Measurements from ENCODE around the gene PLS1. TPM values are rescaled to one million over a fixed set of nuclear protein-coding genes. Genes with fewer than 3 reads are reported as not detected.

PLS1 gene
- total RNA-seq, 1 experiment from 2014 or later, result 53.8 TPM

- H2AFZ ChIP-seq, result no peak overlapping the region
- H3K4me1 ChIP-seq (replicated peaks; ENCODE audit: insufficient read depth), result no peaks in the 10 kb centered on the region
- H3K4me3 ChIP-seq, result no peak overlapping the region
- no peaks in the 10 kb centered on the region for H3K9me2 ChIP-seq (ENCODE audit: insufficient read depth)
- 0 out of 2 replicates have a peak, but pooled peaks cover 9% of the 10 kb centered on the region for H3K36me3 ChIP-seq (ENCODE audit: low read depth)
- CTCF ChIA-PET, result no interaction called here
- no peaks in the 10 kb centered on the region for H4K20me1 ChIP-seq (ENCODE audit: insufficient read depth)
- TF ChIP-seq CTCF (conservative IDR thresholded peaks at IDR 0.05) (no peak), EZH2 (IDR thresholded peaks at IDR 0.05; ENCODE audit: low read depth) (no peak)
- H3F3A ChIP-seq (ENCODE audit: insufficient read depth, low read depth), result no peaks in the 10 kb centered on the region
- H3K4me2 ChIP-seq, result no peak overlapping the region
- no peaks in the 10 kb centered on the region for H3K79me2 ChIP-seq (ENCODE audit: low read depth)
- BruUV-seq (replicated peaks), result no TSS peak
- POLR2A ChIA-PET (ENCODE audit: unreplicated experiment), result interaction anchor here (0.6 kb wide), 1 partner anchor 93 kb away, joined by 3 read pairs; no protein-coding TSS in a partner anchor
- no peaks in the 10 kb centered on the region for H3K27me3 ChIP-seq (ENCODE audit: insufficient read depth, low read depth)
- no peak overlapping the region for H3K27ac ChIP-seq
- intact Hi-C loops (cut with micrococcal nuclease; ENCODE audit: unreplicated experiment), result loop anchor here (5.0 kb wide), 1 partner anchor 83 kb away; the partner anchor contains the start of gene PLS1
- H3K9me3 ChIP-seq (ENCODE audit: insufficient read depth, low read depth), result no peaks in the 10 kb centered on the region
- no peak for DNase-seq
Measured at GRCh38 chr3:142680710-142681109, 84.5 kb downstream of the PLS1 start.

- intact Hi-C loops (cut with micrococcal nuclease; ENCODE audit: unreplicated experiment), result no loop called here
- POLR2A ChIA-PET (ENCODE audit: unreplicated experiment), result no interaction called here
- H3K4me3 ChIP-seq, result no peak overlapping the region
- no peaks in the 10 kb centered on the region for H3K27me3 ChIP-seq (ENCODE audit: insufficient read depth, low read depth)
- H3K79me2 ChIP-seq (ENCODE audit: low read depth), result no peaks in the 10 kb centered on the region
- H3K36me3 ChIP-seq (ENCODE audit: low read depth), result no peaks in the 10 kb centered on the region; the same call in 1 of the 2 replicates
- H4K20me1 ChIP-seq (ENCODE audit: insufficient read depth), result no peaks in the 10 kb centered on the region
- H3K27ac ChIP-seq, result no peak overlapping the region
- no peaks in the 10 kb centered on the region for H3K9me2 ChIP-seq (ENCODE audit: insufficient read depth)
- BruUV-seq (replicated peaks), result no TSS peak
- H3K4me2 ChIP-seq, result no peak overlapping the region
- no peak for DNase-seq
- no peak overlapping the region for H2AFZ ChIP-seq
- H3K4me1 ChIP-seq (replicated peaks; ENCODE audit: insufficient read depth), result no peaks in the 10 kb centered on the region
- CTCF ChIA-PET, result no interaction called here
- H3K9me3 ChIP-seq (ENCODE audit: insufficient read depth, low read depth), result no peaks in the 10 kb centered on the region
- no peaks in the 10 kb centered on the region for H3F3A ChIP-seq (ENCODE audit: insufficient read depth, low read depth)
- TF ChIP-seq CTCF (conservative IDR thresholded peaks at IDR 0.05) (no peak), EZH2 (IDR thresholded peaks at IDR 0.05; ENCODE audit: low read depth) (no peak)
Measured at GRCh38 chr3:142690613-142691012, 94.4 kb downstream of the PLS1 start.

GRCh38 chr3:142691527-142691926, 95.3 kb downstream of the PLS1 start:
- Histone ChIP-seq H3K4me3 (no peak overlapping the region), H3K27ac (no peak overlapping the region), H3K9me2 (ENCODE audit: insufficient read depth) (no peaks in the 10 kb centered on the region), H3K36me3 (ENCODE audit: low read depth) (no peaks in the 10 kb centered on the region), H3K9me3 (ENCODE audit: insufficient read depth, low read depth) (no peaks in the 10 kb centered on the region), H4K20me1 (ENCODE audit: insufficient read depth) (no peaks in the 10 kb centered on the region), H3K79me2 (ENCODE audit: low read depth) (no peaks in the 10 kb centered on the region), H3K4me1 (replicated peaks; ENCODE audit: insufficient read depth) (no peaks in the 10 kb centered on the region), H3K27me3 (ENCODE audit: insufficient read depth, low read depth) (no peaks in the 10 kb centered on the region), H3K4me2 (no peak overlapping the region), H2AFZ (no peak overlapping the region), H3F3A (ENCODE audit: insufficient read depth, low read depth) (no peaks in the 10 kb centered on the region)
- ChIA-PET POLR2A (ENCODE audit: unreplicated experiment) (no interaction called here), CTCF (no interaction called here)
- intact Hi-C loops (cut with micrococcal nuclease; ENCODE audit: unreplicated experiment), result no loop called here
- no peak for DNase-seq
- TF ChIP-seq EZH2 (IDR thresholded peaks at IDR 0.05; ENCODE audit: low read depth) (no peak), CTCF (conservative IDR thresholded peaks at IDR 0.05) (no peak)
- BruUV-seq (replicated peaks), result no TSS peak

All from PC-9 (cell line).